CD14-positive monocyte (primary cell): Measurements from ENCODE around the gene KIAA0232. TPM values are rescaled to one million over a fixed set of nuclear protein-coding genes. Genes with fewer than 3 reads are reported as not detected.
A peak's percentile ranks its signal among the peaks of the same experiment; 100 is the strongest.

Experiments
- DNase-seq, 3 donors: peaks; one replicate each; pipeline ENCODE4 v3.0.0-alpha.2; 2011 to 2022
- H2AFZ ChIP-seq: 2 replicates; pipeline ENCODE4 v1.6.0; 2012; ENCODE audit warnings: mild to moderate bottlenecking, low read depth, low read length, inconsistent platforms; ENCODE audit not compliant: insufficient read depth, poor library complexity, severe bottlenecking
- H3K27ac ChIP-seq, 2 donors: 1 replicate in 1 of 2; 2 replicates in 1 of 2; pipeline ENCODE4 v1.5.1; 2012 to 2013; ENCODE audit warnings: low read length in 2 of 2, control low read depth in 1 of 2, inconsistent platforms in 1 of 2, low read depth in 1 of 2, mild to moderate bottlenecking in 1 of 2
- H3K27me3 ChIP-seq, 2 donors: one replicate each; pipeline versions ENCODE4 v1.6.0 to v1.6.1; 2011 to 2013; ENCODE audit warnings: low read length in 2 of 2; ENCODE audit not compliant: control insufficient read depth in 2 of 2, insufficient read depth in 2 of 2
- H3K36me3 ChIP-seq, 2 donors: replicated peaks in 1 of 2; 1 replicate in 1 of 2; 2 replicates in 1 of 2; pipeline versions ENCODE4 v1.5.1 to v1.6.1; 2012 to 2013; ENCODE audit warnings: low read length in 2 of 2, control low read depth in 1 of 2, inconsistent platforms in 1 of 2, mild to moderate bottlenecking in 1 of 2; ENCODE audit not compliant: insufficient read depth in 2 of 2, control insufficient read depth in 1 of 2
- H3K4me1 ChIP-seq, 2 donors: 1 replicate in 1 of 2; 2 replicates in 1 of 2; pipeline versions ENCODE4 v1.5.1 to v1.6.1; 2012 to 2013; ENCODE audit warnings: low read length in 2 of 2, control low read depth in 1 of 2, inconsistent platforms in 1 of 2, mild to moderate bottlenecking in 1 of 2, moderate library complexity in 1 of 2; ENCODE audit not compliant: insufficient read depth in 2 of 2, control insufficient read depth in 1 of 2
- H3K4me2 ChIP-seq: replicated peaks from 2 replicates; pipeline ENCODE3; 2012; ENCODE audit warnings: low read length, moderate library complexity, mild to moderate bottlenecking; ENCODE audit not compliant: poor library complexity, severe bottlenecking; ENCODE audit errors: extremely low read depth
- H3K4me3 ChIP-seq, 3 experiments: fragments of 200-600 bp in 1 of 3; sonication (generic) in 1 of 3; replicated peaks in 1 of 3; 1 replicate in 2 of 3; 2 replicates in 1 of 3; pipeline ENCODE4 v1.5.1; 2011 to 2013; ENCODE audit warnings: low read length in 3 of 3, mild to moderate bottlenecking in 3 of 3, control low read depth in 2 of 3, low read depth in 2 of 3, inconsistent platforms in 1 of 3, moderate library complexity in 1 of 3
- H3K79me2 ChIP-seq: 2 replicates; pipeline ENCODE4 v1.6.0; 2012; ENCODE audit warnings: mild to moderate bottlenecking, control low read depth, inconsistent platforms, low read length, moderate library complexity; ENCODE audit not compliant: insufficient read depth
- H3K9ac ChIP-seq: 2 replicates; pipeline ENCODE4 v1.6.0; 2017; ENCODE audit warnings: low read length, mild to moderate bottlenecking; ENCODE audit not compliant: insufficient read depth, poor library complexity, severe bottlenecking
- H3K9me3 ChIP-seq, 2 donors: replicated peaks in 1 of 2; 1 replicate in 1 of 2; 2 replicates in 1 of 2; pipeline versions ENCODE4 v1.5.1 to v1.6.1; 2012 to 2013; ENCODE audit warnings: low read length in 2 of 2, control low read depth in 1 of 2; ENCODE audit not compliant: control insufficient read depth in 1 of 2, insufficient read depth in 1 of 2
- H4K20me1 ChIP-seq: 2 replicates; pipeline ENCODE4 v1.6.0; 2012; ENCODE audit warnings: mild to moderate bottlenecking, low read length, control low read depth, moderate library complexity; ENCODE audit not compliant: insufficient read depth
- H3K27ac Mint-ChIP-seq, 7 donors: one replicate each; pipeline ENCODE4 v1.8.0; 2020; ENCODE audit warnings: mild to moderate bottlenecking in 7 of 7, mixed read lengths in 7 of 7, moderate library complexity in 6 of 7, inconsistent platforms in 2 of 7
- H3K27me3 Mint-ChIP-seq, 3 donors: one replicate each; pipeline ENCODE4 v1.8.0; 2021 to 2022; ENCODE audit warnings: low read depth in 3 of 3, mild to moderate bottlenecking in 3 of 3, mixed read lengths in 3 of 3, moderate library complexity in 3 of 3, inconsistent platforms in 1 of 3
- H3K36me3 Mint-ChIP-seq, 2 donors: one replicate each; pipeline ENCODE4 v1.8.0; 2020; ENCODE audit warnings: mixed read lengths in 2 of 2, inconsistent platforms in 1 of 2, mild to moderate bottlenecking in 1 of 2
- H3K4me1 Mint-ChIP-seq: one replicate; pipeline ENCODE4 v1.8.0; 2020; ENCODE audit warnings: mild to moderate bottlenecking, mixed read lengths
- H3K4me3 Mint-ChIP-seq, 2 donors: one replicate each; pipeline ENCODE4 v1.8.0; 2020; ENCODE audit warnings: mild to moderate bottlenecking in 2 of 2, mixed read lengths in 2 of 2, moderate library complexity in 1 of 2
- H3K9me3 Mint-ChIP-seq, 7 donors: one replicate each; pipeline ENCODE4 v1.8.0; 2020 to 2022; ENCODE audit warnings: mixed read lengths in 7 of 7, mild to moderate bottlenecking in 6 of 7, moderate library complexity in 6 of 7, inconsistent platforms in 2 of 7
- WGBS: methylation state at CpG from one replicate; pipeline ENCODE4 v1.1.5; 2013; ENCODE audit warnings: missing lambda C conversion rate; ENCODE audit not compliant: insufficient coverage; 5-methylcytosine and 5-hydroxymethylcytosine counted together
- intact Hi-C, 2 donors: fragments of 100-400 bp; cut with micrococcal nuclease; formaldehyde crosslinking; loops; one replicate each; pipeline versions ENCODE4 v1.15.0 to v1.15.1; 2023
- polyA plus RNA-seq, 3 donors: library from polyadenylated mRNA; depleted of rRNA in 1 of 3; unstranded in 2 of 3; stranded (reverse) in 1 of 3; fragments of 300-500 nt in 2 of 3; fragments of >200 nt in 1 of 3; fragmentation: Illumina TruSeq in 2 of 3; gene quantifications; 1 replicate in 2 of 3; 2 replicates in 1 of 3; pipeline ENCODE4 v1.2.3, GENCODE V29; 2012 to 2021
- TF ChIP-seq, protein P1 (sequence below): fragments of 200-600 bp; IDR thresholded peaks from one replicate; pipeline ENCODE4 v1.8.0; 2022; ENCODE audit warnings: antibody characterized with exemption, mild to moderate bottlenecking

The KIAA0232 gene
- polyA plus RNA-seq, 3 donors = 12.3 to 27.3 (median 20.6) TPM

DNA sequence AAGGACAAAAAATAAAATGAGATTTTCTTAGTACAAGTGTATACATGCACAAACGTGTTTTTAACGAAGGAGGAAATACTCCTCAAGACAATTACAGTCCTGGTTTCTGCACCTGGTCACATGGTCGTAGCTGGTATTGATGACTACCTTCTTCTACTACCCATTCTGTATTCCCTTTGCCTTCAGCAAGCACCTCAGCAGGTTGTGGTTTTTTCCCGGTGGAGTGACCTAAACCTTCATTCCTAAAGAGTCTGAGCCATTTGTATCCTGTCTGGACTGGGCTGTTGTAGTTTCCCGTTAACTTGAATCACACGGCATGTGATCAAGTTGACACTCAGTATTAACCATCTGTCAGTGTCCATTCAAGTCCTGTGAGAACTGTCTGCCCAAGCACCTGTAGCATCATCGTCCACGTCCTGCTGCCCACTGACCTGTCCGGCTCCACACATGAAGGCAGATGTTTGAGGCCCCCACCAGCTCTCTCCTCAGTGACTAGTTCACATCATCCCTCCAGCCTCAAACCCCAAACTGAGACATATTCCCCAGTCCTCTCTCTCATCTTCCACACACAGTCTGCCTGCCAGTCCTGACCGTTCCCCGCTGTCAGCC, 96.0 kb downstream of the KIAA0232 start:
- Mint-ChIP-seq H3K4me3 (no peak overlapping the region), H3K9me3 (peaks cover 0 to 2% (median 0%) of the 10 kb centered on the region in 7 donors), H3K27ac (peak overlapping the region in 4 of 7 donors; percentile 24 to 62 (median 32)), H3K27me3 (no peaks in the 10 kb centered on the region), H3K36me3 (peaks cover 71 to 85% of the 10 kb centered on the region in 2 donors), H3K4me1 (peaks cover 32% of the 10 kb centered on the region)
- peaks cover 24 to 32% of the 10 kb centered on the region in 2 donors for H3K4me1 ChIP-seq
- no peak overlapping the region for H3K4me3 ChIP-seq
- TF ChIP-seq, protein P1, sequence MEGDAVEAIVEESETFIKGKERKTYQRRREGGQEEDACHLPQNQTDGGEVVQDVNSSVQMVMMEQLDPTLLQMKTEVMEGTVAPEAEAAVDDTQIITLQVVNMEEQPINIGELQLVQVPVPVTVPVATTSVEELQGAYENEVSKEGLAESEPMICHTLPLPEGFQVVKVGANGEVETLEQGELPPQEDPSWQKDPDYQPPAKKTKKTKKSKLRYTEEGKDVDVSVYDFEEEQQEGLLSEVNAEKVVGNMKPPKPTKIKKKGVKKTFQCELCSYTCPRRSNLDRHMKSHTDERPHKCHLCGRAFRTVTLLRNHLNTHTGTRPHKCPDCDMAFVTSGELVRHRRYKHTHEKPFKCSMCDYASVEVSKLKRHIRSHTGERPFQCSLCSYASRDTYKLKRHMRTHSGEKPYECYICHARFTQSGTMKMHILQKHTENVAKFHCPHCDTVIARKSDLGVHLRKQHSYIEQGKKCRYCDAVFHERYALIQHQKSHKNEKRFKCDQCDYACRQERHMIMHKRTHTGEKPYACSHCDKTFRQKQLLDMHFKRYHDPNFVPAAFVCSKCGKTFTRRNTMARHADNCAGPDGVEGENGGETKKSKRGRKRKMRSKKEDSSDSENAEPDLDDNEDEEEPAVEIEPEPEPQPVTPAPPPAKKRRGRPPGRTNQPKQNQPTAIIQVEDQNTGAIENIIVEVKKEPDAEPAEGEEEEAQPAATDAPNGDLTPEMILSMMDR = no peak
- H3K9me3 ChIP-seq = no peaks in the 10 kb centered on the region
- H3K27ac ChIP-seq = no peak overlapping the region
- no peak overlapping the region for H3K4me2 ChIP-seq
- H4K20me1 ChIP-seq = peaks cover 32% of the 10 kb centered on the region
- H3K79me2 ChIP-seq = peaks cover 4% of the 10 kb centered on the region
- H3K27me3 ChIP-seq = no peaks in the 10 kb centered on the region
- no peak overlapping the region for H2AFZ ChIP-seq
- intact Hi-C loops = no loop called here
- WGBS = 89% methylated on average over 9 of the region's 11 CpGs
- no peak overlapping the region for H3K9ac ChIP-seq
- DNase-seq = no peak
- H3K36me3 ChIP-seq = peaks cover 60 to 88% of the 10 kb centered on the region in 2 donors

DNA sequence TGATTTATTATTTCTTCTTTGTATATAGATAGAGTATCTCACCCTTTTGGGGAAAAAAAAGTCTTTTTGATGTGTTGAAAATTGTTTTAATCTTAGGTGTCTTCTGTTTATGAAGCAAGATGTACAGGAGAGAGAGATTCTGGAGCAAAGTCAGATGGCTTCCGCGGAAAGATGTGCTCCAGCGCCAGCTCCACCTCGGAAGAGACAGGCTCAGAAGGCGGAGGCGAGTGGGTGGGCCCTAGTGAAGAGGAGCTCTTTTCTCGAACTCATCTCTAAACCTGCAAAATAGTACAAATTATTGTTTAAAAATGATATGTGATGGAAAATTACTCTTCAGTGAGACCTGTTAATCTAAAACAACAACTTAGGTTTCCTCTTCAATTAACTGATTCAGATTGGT, 98.2 kb downstream of the KIAA0232 start:
- Histone ChIP-seq H2AFZ (no peak overlapping the region), H3K36me3 (peaks cover 66 to 87% of the 10 kb centered on the region in 2 donors), H3K4me3 (no peak overlapping the region), H4K20me1 (peaks cover 14% of the 10 kb centered on the region), H3K9me3 (no peaks in the 10 kb centered on the region), H3K4me2 (no peak overlapping the region), H3K27me3 (no peaks in the 10 kb centered on the region), H3K9ac (no peak overlapping the region), H3K79me2 (peaks cover 4% of the 10 kb centered on the region), H3K4me1 (peaks cover 12 to 16% of the 10 kb centered on the region in 2 donors), H3K27ac (no peak overlapping the region)
- Mint-ChIP-seq H3K36me3 (peaks cover 65 to 80% of the 10 kb centered on the region in 2 donors), H3K9me3 (peaks cover 0 to 2% (median 0%) of the 10 kb centered on the region in 7 donors), H3K4me3 (no peak overlapping the region), H3K27ac (no peak overlapping the region), H3K27me3 (no peaks in the 10 kb centered on the region), H3K4me1 (peaks cover 16% of the 10 kb centered on the region)
- 100% methylated on average over 2 of the region's 7 CpGs for WGBS
- TF ChIP-seq, protein P1 = no peak
- no peak for DNase-seq
- intact Hi-C loops = no loop called here
